ENCODE data around the gene ARL15.

- TF ChIP-seq CTCF (IDR thresholded peaks at IDR 0.05) (no peak), EP300 (IDR thresholded peaks at IDR 0.05) (no peak), POLR2A (IDR thresholded peaks at IDR 0.05) (no peak)
These were observed 37.0 kb upstream of the ARL15 start for GRCh38 chr5:54347221-54347865.
